Activated CD4-positive, alpha-beta T cell treated with anti-CD3 and anti-CD28 coated beads, Interleukin-2, amount 50 U/mL, for 16 hours (primary cell): ENCODE results near the gene SESTD1.

ENCODE experiments used
- DNase-seq: peaks from one replicate; pipeline ENCODE4 v3.0.0-alpha.2; 2020

SESTD1 gene

DNA sequence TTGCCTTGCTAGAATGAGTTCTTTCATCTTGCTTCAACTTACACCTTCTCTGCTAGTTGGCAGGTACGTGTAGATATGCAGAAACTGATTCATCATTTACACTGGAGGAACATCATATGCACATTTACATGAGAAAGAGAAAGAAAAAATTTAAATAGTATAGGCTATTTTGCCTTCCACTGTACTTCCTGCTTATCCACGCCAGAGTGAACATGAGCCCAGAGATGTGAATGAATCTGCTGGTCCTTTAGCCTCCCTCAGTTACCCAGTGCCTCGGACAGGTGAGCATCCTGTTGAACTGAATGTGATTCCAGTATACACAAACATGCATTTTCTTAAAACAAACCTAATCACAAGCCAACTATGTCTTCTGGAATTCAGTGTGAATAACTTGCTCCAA, 83.6 kb downstream of the SESTD1 start:
- no peak for DNase-seq

GRCh38 chr2:179180242-179180641, 84.4 kb downstream of the SESTD1 start:
- no peak for DNase-seq

DNA sequence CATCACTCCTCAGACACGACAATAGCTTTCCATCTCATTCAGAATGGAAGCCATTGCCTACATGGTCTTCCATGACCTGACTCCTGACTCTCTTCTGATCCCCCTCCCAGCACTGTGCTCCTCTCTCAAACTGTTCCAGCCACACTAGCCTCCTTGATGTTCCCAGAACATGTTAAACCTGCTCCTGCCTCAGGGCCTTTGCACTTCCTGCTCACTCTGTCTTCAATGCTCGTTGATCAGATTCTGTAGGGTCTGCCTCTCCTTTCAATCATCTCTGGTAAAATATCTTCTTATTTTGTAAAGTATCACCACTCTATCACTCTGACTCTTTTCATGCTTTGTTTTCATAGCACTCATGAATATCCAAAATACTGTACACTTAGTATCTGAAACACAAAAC, 84.9 kb downstream of the SESTD1 start:
- DNase-seq: no peak

DNA sequence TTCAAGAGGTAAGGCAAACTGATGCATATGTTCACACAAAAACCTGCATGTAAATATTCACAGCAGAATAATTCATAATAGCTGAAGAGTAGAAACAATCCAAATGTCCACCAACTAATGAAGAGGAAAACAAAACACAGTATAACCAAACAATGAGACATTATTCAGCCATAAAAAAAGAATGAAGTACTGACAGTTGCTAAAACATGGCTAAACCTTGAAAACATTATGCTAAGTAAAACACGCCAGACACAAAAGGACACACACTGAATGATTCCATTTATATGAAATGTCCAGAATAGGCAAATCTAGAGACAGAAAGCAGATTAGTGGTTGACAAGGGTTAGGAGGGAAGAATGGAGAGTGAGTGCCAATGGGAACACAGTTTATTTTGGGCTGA, 86.9 kb downstream of the SESTD1 start:
- DNase-seq: no peak

GRCh38 chr2:179174240-179174639, 90.4 kb downstream of the SESTD1 start:
- no peak for DNase-seq

- DNase-seq: no peak
Observed at GRCh38 chr2:179172894-179173293, 91.7 kb downstream of the SESTD1 start.

GRCh38 chr2:179171371-179171770, 93.3 kb downstream of the SESTD1 start:
- DNase-seq: no peak

DNA sequence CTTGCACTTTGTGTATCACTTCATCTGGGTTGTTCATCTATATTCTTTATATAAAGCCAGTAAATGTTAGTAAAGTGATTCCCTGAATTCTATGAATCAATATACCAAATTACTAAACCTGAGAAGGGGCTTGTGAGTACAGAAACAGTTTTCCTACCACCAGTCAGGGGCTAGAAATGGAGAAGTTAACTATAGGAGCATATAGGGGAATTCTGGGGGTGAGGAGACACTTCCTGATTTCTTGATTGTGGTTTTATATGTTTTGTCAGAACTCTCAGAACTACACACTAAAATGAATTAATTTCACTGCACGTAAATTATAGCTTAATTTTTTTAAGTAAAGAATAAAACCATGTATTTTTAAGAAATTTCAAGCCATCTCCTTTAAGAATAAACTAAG, 93.7 kb downstream of the SESTD1 start:
- no peak for DNase-seq

DNA sequence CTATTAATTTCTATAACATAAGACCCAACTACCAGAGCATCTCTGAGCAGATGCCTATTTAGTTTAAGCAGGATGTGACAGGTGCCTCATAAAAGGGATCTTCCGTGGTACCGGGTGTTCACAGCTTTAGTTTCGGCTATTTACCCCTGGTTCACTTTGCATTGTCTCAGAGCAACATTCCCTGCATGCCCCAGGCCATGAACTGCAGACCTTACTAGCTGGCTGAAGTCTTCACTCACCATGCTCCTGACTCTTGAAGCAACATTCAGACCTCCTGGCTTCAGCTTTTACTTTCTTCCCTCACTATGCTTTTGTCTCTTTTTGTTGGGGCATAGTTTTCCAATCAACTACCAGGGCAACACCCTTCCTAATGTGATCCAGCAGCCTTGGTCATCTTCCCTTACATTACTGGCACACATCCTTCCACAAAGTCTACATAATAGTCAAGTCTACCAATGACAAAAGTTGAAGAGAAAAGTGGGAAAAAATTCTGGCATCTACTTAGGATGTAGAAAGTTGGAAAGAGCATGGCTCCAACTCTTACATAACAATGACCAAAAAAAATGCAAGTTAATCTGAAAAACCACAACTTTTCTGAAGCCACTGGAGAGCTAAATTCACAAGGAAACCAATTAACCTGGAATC, 99.2 kb downstream of the SESTD1 start:
- no peak for DNase-seq

GRCh38 chr2:179141206-179141605, 123.4 kb downstream of the SESTD1 start:
- no peak for DNase-seq

DNA sequence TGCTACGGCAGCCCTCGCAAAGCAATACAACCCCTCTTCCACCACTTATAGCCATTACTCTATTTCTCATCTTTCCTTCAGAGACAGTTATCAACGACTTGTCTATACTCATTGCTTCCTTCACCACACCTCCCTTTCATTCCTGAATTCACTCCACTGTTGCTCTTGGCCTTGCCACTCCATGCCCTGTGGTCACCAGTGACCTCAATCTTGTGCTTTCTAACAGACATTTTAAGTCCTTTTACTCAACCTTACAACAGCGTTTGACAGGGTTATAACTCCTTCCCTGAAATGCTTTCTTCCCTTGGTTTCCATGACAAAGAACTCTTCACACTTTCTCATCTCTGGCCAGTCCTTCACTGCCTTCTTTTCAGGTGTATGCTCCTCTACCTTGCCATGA, 124.1 kb downstream of the SESTD1 start:
- no peak for DNase-seq

- DNase-seq: peak; percentile 14
Observed at GRCh38 chr2:179139506-179139905, 125.1 kb downstream of the SESTD1 start.

DNA sequence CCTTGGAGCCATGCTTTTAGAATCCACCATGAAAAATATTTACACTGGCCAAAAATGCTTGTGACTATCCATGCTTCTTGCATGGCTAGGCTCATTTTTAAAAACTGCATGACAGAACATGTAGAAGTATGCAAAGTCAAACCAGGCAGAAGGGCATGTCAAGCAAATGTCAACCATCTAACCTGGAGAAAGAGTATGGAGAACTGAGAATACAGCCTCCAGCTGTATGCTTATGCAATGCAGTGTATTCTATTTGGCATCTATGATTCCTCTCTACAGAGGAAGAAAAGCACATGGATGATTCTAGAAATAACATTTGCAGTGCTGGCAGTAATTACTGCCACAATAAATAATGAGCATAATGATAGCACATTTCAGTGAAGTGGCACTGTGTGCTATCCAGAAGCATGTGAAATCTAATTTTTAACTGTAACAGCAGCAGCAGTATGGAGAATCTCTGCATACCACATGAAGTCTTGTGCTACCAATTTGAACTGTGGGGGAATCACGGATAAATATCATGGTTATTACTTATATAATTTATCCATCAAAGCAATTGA, 127.4 kb downstream of the SESTD1 start:
- no peak for DNase-seq

GRCh38 chr2:179133016-179133415, 131.6 kb downstream of the SESTD1 start:
- no peak for DNase-seq

DNA sequence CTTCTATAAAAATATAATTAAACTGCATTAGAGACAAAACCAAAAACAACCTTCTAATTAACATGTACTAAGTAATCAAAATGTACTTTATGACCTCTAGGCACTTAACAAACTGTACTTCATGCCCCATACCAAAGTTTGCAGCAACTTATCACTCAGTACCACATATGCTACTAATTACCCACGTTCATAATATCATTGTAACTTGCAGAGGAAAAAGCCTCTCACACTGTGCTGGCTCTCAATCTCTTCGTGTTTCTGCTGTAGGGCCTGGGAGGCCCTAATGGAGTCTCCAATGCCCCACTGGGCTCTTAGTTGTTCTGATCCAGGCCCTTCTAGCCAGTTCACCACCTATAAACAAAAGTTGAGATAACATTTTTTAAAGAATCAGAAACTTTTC, 132.6 kb downstream of the SESTD1 start:
- no peak for DNase-seq

DNA sequence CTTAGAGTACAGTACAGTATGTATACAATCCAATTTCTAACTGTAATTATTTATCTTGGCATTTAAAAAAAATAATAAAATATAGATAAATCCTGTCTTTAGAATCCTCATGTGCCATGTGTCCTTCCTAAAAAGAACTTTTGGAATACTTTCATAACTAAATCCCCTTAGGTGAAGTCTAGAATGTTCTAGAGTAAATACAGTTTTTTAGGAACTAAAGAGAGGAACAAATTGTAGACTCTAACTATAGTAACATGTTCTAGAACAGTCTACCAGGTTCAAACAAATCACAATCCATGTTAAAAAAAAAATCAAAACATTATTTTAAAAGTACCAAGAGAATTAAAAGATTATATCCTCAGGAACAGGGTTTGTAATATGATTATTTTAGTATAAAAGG, 134.1 kb downstream of the SESTD1 start:
- no peak for DNase-seq

- peak; percentile 23 for DNase-seq
Observed at GRCh38 chr2:179129574-179130238, 134.9 kb downstream of the SESTD1 start.

GRCh38 chr2:179125404-179125803, 139.2 kb downstream of the SESTD1 start:
- no peak for DNase-seq

GRCh38 chr2:179124282-179124681, 140.3 kb downstream of the SESTD1 start:
- no peak for DNase-seq

GRCh38 chr2:179123272-179123662, 141.4 kb downstream of the SESTD1 start:
- no peak for DNase-seq

- peak; percentile 57 for DNase-seq
Observed at GRCh38 chr2:179107737-179108136, 156.9 kb downstream of the SESTD1 start.

- peak; percentile 15 for DNase-seq
Observed at GRCh38 chr2:179106676-179107428, 157.8 kb downstream of the SESTD1 start.

DNA sequence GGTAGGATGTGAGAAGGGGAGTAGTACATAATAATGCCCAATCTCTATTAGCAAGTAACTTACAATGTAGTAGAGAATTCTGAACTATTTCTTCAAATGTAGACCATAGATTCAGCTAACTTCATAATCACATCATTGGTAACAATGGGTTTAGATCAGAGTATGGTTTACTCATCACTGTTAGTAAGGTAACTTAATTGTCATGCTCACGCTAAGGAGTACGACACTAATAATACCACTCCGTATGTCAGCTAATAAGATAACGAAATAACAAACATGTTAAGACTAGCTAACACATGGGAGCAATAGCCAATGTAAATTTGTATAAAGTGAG, 158.3 kb downstream of the SESTD1 start:
- no peak for DNase-seq

- no peak for DNase-seq
Observed at GRCh38 chr2:179104736-179105135, 159.9 kb downstream of the SESTD1 start.
